DMS79 (cell line): ENCODE measurements around the gene UQCRH.
A peak's percentile ranks its signal among the peaks of the same experiment; 100 is the strongest.
"Not testable (repeated sequence)": the region's sequence is repeated elsewhere in the genome, so short reads cannot be mapped to it uniquely, and the experiment has no call there.

Experiments
- DNase-seq: peaks from one replicate; lab custom pipeline; 2025; lab: John Stamatoyannopoulos, UW

The UQCRH gene

DNA sequence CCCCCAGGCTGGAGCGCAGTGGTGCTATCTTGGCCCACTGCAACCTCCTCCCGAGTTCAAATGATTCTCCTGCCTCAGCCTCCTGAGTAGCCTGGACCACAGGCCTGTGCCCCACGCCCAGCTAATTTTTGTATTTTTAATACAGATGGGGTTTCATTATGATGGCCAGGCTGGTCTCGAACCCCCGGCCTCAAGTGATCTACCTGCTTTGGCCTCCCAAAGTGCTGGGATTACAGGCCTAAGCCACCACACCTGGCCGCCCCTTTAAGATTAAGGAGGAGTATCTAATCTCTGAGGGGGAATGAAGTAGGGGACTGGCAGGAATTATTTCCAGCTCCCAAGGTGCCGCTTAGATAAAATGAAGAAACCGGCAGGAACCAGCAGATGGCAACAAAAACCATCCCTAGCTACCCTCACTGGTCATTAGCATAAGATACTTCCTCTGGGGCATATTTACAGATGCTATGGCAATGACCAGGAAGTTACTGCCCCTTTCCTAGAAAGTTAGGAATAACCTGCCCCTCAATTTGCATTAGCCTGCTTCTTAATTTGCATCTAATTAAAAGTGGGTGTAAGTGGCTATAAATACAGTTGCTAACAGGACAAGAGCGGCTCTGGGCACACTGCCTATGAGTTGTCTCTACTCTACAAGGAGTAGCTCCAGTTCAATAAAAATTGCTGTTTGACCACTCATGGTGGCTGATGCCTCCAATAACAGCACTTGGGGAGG lies 30.0 kb downstream of the UQCRH start:
- DNase-seq, result no peak

DNA sequence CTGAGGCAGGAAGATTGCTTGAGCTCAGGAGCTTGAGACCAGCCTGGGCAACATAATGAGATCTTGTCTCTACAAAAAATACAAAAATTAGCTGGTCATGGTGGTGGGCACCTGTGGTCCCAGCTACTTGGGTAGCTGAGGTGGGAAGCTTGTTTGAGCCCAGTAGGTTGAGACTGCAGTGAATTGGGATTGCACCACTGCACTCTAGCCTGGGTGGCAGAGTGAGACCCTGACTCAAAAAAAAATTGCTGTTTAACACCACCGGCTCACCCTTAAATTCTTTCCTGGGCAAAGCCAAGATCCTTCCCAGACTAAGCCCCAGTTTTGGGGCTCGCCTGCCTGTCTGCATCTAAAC lies 30.5 kb downstream of the UQCRH start:
- DNase-seq, result no peak

DNA sequence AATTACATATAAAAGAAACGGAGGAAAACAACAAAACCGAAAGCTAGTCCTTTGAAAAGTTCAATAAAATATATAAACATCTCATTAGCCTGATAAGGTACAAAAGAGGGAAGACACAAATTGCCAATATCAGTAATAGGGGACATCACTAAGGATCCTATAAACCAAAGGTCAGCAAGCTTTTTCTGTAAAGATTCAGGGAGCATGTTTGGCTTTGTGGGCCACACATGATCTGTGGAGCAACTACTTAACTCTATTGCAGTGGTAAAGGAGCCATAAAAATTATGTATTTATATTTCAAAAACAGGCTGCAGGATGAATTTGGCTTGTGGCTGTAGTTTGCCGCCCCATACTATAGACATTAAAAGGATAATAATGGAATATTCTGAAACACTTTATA lies 31.6 kb downstream of the UQCRH start:
- no peak for DNase-seq

DNA sequence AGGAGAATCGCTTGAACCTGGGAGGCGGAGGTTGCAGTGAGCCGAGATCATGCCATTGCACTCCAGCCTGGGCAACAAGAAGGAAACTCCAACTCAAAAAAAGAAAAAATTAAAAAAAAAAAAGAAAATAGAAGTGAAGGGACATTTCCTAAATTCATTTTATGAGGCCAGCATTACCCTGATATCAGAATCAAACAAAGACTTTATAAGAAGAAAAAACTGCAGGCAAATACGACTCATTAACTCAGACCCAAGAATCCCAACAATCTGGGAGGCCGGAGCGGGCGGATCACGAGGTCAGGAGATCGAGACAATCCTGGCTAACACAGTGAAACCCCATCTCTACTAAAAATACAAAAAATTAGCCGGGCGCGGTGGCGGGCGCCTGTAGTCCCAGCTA lies 33.9 kb downstream of the UQCRH start:
- not testable (repeated sequence) for DNase-seq

DNA sequence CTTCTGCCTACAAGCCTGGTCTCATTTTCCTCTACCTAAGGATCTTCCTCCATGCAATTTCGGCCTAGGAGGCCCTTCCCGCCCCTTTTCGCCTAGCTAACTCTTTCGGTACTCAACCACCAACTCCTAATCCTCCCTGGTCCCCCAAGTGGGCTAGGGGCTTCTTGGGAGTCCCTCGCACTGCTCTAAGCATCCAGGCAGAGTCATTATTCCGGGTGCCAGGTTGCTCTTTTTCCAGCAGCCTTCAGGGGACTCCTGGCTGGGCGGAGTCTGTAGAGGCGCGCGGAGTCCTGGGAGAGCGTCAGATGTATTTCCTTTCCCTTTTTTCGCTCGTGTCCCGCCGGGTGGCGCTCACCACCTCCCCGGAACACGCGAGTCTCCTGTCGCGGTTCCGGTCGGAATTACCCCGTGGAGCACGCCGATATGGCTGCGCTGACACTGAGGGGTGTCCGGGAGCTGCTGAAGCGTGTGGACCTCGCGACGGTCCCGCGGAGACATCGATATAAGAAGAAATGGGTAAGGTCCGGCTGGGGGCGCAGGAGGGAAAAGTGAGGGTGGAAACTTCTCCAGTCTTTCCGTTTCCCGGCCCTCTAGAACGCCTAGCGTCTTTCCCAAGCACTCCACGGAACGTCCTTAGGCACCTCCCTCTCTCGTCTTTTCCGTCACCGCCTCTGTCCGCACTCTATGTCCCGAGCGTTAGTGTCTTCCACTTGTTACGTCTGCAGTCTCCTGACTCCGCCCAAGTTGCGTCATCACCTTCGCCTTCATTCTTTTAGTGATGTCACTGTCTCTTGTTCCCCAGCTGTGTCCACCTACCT lies 37.1 kb downstream of the UQCRH start, which contains the start of gene NSUN4:
Gene NSUN4 (plus strand): TSS at position 404 of the 818 bp plus-strand sequence. CDS start 20 bp downstream, at position 424.
- peak; percentile 92 for DNase-seq

DNA sequence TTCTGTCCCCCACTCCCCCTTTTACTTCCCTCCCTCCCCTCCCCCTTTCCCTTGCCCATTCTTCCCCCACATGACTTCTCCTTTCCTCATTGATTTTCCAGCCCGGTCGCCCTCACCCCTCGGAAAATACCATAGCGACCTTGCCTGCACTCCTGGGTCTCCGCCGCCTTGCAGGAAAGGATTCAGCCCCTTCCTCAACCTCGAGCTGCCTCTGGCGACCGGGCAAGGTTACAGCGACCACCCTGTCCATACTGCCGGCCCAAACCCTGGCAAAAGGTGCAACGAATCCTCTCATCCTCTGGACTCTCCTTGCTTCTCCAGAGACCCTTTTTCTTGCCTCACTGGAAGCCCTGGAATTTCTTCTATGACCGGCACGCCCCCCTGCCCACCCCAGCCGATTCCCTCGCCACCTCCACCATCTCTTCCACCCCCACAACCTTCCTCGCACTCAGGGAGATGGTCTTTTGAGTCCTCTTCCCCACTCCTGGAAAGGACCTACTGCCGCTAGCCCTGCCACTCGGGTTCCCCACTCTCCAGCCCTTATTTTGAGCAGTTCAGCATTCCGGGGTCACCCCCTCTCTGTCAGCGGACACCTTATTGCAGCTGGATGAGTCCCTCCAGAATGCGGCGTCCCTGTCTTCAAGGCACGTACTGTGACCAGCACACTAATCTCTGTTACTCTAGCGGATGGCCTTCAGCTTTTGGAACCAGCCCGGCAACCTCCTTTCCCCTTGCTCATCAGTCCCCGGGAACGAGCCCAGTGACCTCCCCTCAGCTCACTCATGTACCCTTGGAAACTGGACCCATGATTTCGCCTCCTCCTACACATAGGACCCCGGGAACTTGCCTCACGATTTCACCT lies 38.0 kb downstream of the UQCRH start:
- DNase-seq, result no peak

DNA sequence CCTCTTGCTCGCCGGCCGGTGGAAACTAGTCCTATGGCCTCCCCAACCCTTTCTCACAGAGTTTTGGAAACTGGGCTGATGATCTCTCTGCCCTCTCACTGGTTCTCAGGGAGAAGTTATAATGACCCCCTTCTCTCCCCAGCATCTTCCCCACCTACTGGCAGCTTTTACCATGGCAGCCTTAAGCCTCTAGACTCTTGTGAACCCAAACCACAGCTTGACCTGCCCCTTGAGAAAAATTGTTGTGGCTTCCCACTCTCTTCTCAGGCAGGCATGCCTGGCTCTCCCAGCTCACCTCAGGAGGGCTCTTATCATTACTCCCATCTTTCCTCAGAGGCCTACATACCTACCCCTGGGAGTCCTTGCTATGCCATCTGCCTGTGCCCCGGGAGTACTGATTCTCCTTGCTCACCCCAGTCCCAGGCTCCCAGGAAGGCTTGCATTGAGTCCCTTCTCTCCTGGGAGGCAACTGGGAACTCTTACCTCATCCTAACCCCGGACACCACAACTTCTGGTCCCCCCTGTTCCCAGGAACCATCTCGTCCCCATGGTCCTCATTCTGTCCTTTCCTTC lies 38.7 kb downstream of the UQCRH start:
- DNase-seq, result peak; percentile 16

DNA sequence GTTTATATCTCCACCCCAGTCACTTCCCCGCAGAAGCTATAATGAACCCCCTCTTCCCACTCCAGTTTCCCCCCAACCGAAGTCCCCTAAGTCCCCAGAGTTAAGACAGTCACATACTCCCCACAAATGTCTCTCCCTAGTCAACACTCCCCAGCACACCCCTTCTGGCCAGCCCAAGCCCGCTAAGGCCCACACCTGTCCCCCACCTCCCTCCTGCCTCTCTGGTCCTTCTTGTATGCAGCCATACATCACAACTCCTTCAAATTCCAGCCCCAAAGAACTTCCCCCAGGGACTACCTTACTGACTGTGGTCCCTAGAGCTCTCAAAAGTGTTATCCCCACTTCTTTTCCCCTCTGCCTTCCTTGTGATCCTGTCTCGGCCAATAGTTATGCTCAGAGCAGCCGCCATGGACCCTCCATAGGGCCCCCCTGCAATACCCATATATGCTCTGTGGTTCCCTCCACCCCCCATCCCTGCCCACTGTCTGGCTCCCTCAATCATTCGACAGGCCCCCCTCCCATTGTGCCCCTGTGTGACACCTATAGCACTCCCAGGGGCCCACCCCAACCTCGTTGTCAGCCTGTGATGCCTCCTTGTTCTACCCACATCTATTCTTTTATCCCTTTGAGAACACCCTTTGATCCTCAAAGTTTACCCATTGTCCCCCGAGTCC lies 39.3 kb downstream of the UQCRH start:
- no peak for DNase-seq

DNA sequence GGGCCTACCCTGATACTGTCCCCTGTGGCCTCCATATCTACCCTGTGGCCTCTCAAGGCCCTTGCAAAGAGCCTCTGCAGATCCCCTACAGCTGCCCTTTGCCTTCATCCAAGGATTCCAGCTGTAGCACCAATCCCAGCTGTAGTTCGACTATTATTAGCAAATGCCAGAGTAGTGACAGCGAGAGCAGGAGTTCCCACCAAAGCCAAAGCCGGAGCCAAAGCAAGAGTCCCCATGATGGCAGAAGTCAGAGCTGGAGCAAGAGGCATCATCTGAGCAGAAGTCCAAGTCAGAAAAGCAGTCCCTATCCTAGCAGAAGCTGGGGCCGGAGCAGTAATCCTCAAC lies 39.8 kb downstream of the UQCRH start:
- no peak for DNase-seq

DNA sequence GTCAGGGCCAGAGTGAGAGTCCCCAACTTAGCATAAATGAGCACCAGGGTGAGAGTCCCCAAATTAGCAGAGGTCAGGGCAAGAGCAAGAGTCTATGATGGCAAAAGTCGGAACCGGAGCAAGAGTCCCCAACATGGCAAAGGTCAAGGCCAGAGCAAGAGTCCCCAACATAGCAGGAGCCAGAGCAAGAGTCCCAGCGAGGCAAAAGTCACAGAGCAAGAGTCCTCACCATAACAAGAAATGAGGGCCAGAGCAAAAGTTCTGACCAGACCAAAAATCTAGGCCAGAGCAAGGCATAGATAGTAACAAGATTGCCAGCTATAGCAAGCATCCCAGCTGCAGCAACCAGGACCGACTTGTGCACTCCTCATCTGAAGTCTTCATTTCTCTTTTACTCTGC lies 40.2 kb downstream of the UQCRH start:
- no peak for DNase-seq

DNA sequence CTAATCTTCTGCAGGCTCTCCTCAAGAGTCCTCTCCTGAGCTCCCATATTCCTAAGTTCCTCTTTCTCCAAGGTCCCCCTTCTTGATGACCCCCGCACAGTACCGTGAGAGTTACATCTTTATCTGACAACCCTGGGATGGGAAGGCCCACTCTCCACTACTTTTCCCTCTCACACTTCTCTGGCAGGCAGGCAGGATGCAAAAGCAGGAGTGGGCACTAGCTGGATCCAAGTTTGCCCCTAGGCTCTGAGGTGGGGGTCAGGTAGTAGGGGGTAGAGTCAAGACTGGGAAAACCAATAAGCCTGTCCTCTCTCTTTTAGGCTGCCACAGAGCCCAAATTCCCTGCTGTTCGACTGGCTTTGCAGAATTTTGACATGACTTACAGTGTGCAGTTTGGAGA lies 41.0 kb downstream of the UQCRH start:
- no peak for DNase-seq

DNA sequence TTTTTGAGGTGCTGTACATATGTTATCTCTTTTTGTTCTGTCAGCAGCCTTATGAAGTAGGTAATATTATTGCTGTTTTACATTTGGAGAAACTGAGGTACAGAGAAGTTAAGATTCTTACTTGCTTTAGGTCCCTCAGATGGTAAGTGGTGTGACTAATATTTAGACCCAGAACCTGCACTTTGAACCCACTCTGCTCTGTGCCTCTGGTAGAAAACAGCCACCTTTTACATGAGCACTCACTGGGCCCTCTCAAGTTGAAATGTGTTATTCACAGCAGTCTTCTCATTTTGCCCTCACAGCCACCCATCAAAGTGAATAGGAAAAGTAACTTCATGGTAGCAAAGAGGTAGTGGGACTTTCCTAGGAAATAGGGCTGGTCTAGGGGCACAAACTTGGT lies 41.8 kb downstream of the UQCRH start:
- DNase-seq, result no peak

DNA sequence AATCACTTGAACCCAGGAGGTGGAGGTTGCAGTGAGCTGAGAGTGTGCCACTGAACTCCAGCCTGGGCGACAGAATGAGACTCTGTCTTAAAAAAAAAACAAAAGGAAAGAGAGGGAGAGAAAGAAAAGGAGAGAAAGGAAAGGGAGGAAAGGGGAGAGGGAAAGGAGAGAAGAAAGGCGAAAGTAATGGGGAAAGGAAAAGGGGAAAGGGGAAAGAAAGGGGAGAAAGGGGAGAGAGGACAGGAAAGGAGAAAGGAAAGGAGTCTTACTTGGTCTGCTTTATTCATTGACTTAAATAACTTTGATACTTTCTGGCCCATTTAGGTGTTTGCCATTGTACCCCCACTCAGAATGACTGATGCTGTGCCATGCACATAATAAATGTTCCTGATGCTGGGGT lies 48.9 kb downstream of the UQCRH start:
- DNase-seq, result no peak

DNA sequence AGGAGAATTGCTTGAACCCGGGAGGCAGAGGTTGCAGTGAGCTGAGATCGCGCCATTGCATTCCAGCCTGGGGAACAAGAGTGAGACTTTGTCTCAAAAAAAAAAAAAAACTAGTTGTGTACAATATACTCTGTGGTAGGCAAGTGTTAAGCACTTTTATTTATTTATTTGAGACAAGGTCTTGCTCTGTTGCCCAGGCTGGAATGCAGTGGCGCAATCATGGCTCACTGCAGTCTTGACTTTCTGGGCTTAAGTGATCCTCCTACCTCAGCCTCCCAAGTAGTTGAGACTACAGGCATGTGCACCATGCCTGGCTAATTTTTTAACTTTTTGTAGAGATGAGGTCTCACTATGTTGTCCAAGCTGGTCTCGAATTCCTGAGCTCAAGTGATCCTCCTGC lies 52.4 kb downstream of the UQCRH start:
- not testable (repeated sequence) for DNase-seq

DNA sequence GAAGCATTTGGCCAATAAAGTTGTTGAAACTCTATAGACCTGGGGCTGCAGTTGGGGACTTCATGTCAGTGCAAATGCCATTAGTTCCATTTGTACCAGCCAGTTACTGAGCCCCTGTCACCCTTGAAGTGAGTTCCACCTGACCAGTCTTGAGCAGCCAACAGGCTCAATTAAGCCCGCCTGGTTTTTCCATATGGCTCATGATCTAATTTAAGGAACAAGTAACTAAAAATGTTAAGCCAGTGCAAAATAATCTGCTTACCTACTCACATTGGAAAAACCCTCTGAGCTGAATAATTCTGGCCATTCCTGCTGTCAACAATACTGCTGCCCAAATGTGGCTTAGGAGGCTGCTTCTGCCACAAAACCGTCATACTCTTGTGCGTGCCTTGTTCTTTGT lies 58.7 kb downstream of the UQCRH start:
- no peak for DNase-seq

DNA sequence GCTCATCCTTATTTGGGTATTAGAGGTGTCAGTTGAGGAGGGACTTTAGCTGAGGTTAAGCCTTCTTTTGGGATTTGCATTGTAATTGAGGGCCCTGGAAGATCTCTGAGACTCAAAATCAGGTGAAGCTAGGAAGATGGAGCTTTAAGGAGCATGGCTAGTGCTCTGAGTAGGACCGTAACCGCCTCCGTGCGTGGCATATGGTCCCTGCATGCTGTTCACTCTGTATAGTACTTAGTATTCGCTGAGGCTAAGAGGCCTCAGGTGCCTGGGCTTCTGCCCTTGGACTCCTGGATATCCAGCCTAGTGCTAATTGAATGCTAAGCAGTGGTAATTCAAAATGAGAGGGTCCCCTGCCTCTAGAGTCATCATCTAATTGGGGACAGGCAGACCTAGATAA lies 59.6 kb downstream of the UQCRH start:
- no peak for DNase-seq

DNA sequence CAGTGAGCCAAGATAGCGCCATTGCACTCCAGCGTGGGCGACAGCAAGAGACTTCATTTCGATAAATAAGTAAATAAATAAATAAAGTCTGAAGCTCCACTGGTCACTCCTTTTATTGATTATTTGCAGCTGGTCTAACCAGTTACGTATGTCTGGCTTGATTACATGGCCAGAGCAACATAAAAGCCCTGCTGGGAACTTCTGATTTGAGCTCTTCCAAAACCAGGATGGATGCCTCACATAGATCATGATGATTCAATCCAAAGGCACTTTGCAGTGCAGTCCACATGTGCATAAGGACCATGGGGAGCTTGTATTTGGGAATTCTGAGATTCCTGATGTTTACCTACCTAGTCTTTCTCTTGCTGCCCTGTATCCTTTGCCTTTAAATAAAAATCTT lies 61.1 kb downstream of the UQCRH start:
- no peak for DNase-seq

DNA sequence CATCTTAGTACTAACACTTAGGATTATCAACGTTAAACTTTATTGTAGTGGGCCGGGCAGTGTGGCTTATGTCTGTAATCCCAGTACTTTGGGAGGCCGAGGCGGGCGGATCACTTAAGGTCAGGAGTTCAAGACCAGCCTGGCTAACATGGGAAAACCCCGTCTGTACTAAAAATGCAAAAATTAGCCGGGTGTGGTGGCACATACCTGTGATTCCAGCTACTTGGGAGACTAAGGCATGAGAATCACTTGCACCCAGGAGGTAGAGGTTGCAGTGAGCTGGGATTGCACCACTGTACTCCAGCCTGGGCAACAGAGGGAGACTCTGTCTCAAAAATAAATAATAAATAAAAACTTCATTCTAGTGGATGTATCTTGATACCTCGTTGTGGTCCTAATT lies 62.3 kb downstream of the UQCRH start:
- DNase-seq, result not testable (repeated sequence)
